Left renal cortex interstitium (tissue), 4 donors: Measurements from ENCODE around the gene GRWD1. TPM values are rescaled to one million over a fixed set of nuclear protein-coding genes. Genes with fewer than 3 reads are reported as not detected.

Experiments used
- DNase-seq, 4 donors: peaks; one replicate each; pipeline ENCODE4 v3.0.0-alpha.2; 2013; ENCODE audit warnings: low read depth in 4 of 4, low spot score in 2 of 4, missing footprints in 1 of 4
- polyA plus RNA-seq, 4 donors: library from polyadenylated mRNA; unstranded; fragments of 120-200 nt; gene quantifications; one replicate each; pipeline ENCODE4 v1.2.1, GENCODE V29; 2013; ENCODE audit not compliant: insufficient read length in 4 of 4

Gene GRWD1
- polyA plus RNA-seq, 4 donors, result 22.9 to 33.0 (median 27.9) TPM

DNA sequence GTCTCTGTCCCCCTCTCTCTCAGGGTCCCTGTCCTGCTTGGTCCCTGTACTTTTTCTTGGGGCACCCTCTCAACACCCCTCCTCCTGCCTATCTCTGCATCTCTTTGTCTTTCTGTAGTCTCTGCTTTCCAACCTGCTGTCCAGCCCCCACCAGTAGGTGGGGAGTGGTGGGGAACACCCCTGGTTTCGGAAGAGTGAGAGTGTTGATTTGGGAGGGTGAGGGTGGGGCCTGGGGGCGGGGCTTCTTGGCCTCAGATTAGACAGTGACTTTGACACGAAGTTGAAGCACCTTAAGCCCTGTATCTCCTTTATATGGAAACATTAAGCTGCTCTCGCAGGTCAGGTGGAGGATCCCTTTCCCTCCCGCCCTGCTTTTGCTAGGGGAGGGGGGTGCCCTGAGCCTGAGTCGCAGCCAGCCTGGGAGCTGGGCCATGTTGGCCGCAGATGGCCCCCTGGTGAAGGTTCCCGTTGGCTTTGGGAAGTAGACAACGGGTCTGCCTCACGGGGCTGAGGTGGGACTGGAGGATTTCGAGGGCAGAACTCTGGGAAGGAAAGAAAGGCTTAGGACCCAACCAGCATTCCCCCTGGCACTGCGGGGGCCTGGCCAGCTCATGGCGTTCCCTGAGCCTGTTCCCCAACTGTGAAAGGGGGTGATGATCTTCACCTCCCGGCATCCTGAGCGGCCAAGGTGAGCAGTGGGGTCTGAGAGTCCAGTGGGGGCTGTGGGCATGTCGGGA, 9.6 kb downstream of the GRWD1 start, which contains the start of gene KCNJ14:
Gene KCNJ14, plus strand, starts transcription at position 404 of the 737 bp plus-strand sequence. CDS start 6,151 bp downstream, outside the sequence.
- no peak for DNase-seq

DNA sequence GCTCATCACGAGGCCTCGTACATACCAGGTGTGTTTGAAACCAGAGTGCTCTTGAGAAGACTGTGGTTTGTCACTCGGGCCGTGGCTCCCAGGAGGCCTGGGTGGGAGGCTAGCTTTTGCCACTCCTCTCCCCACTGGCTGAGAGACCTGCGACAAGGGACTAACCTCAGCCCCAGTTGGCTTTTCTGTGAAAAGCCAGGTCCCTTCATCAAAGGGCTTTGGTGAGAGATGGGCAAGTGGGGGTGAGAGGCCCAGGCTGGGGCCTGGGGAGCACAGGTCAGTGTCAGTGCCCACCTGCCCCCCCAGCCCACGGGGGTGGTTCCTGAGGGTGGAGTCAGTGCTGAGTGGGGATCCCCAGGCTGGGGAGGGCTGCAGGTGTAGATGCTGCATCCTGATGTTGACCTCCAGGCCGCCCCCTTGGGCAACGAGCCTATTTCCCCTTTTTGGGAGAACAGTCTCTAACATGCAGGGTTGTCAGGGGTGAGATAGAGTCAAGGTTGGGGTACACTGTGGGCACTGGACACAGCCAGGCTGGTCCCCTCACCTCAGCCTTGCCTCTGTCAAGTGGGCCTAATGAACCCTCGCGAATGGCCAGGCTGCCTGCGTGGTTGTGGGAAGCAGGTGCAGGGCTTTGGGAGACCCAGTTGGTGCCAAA, 10.3 kb downstream of the GRWD1 start:
- DNase-seq, result no peak

DNA sequence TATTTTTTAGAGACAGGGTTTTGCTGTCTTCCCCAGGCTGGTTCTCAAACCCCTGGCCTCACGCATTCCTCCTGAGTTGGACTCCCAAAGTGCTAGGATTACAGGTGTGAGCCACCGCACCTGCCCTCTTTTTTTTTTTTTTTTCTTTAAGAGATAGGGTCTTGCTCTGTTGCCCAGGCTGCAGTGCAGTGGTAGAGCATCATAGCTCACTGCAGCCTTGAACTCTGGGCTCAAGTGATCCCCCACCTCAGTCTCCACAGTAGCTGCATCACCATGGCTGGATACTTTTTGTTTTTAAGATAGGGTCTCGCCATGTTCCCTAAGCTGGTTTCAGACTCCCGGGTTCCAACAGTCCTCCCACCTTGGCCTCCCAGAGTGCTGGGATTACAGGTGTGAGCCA, 11.1 kb downstream of the GRWD1 start:
- DNase-seq, result no peak

DNA sequence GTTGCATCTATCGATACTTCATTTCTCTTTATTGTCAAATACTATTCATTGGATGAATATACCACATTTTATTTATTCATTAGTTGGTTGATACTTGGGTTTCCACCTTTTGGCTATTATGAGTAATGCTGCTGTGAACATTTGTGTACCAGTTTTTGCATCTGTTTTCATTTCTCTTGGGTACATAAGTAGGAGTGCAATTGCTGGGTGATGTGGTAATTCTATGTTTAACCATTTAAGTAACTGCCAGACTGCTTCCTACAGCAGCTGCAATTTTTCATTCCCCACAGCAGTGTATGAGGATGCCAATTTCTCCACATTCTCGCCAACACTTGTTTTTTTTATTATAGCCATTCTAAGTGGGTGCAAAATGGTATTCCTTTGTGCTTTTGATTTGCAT, 12.2 kb downstream of the GRWD1 start:
- no peak for DNase-seq

DNA sequence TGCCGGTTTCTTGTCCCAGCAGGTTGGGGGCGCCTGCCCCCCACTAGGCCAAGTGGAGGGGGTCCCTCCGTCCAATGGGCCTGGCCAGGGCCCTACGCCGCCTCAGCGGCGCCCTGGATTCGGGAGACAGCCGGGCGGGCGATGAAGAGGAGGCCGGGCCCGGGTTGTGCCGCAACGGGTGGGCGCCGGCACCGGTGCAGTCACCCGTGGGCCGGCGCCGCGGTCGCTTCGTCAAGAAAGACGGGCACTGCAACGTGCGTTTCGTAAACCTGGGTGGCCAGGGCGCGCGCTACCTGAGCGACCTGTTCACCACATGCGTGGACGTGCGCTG, 15.8 kb downstream of the GRWD1 start:
- no peak for DNase-seq

DNA sequence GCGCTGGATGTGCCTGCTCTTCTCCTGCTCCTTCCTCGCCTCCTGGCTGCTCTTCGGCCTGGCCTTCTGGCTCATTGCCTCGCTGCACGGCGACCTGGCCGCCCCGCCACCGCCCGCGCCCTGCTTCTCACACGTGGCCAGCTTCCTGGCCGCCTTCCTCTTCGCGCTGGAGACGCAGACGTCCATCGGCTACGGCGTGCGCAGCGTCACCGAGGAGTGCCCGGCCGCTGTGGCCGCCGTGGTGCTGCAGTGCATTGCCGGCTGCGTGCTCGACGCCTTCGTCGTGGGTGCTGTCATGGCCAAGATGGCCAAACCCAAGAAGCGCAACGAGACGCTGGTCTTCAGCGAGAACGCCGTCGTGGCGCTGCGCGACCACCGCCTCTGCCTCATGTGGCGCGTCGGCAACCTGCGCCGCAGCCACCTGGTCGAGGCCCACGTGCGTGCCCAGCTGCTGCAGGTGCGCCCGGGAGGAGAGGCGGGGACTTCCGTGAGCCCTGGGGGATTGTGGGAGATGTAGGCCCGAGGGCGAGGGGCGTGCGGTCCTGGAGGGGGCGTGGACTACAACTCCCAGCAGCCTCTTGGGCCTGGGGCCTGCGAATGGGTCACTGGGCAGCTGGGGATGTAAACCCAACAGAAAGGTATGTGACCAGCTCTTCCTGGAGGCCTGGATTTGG, 16.3 kb downstream of the GRWD1 start:
- no peak for DNase-seq

DNA sequence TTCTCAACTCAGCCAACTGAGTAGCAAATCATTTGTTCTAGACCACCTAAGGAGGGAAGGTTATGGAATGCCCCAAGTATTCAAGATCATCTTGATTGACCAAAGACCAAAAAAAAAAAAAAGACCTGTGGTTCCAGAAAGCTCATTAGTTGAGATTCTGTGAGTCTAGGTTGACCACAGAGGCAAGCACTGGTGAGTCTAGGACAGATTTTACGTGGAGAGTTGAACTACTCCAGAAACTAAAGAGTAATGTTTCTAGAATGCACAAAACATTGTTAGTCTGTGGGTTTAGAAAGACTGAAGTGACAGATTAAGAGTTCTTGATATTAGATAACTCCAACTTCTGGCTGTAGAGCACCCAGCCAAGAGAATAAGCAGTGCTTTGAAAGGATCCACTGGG, 19.4 kb downstream of the GRWD1 start:
- no peak for DNase-seq

DNA sequence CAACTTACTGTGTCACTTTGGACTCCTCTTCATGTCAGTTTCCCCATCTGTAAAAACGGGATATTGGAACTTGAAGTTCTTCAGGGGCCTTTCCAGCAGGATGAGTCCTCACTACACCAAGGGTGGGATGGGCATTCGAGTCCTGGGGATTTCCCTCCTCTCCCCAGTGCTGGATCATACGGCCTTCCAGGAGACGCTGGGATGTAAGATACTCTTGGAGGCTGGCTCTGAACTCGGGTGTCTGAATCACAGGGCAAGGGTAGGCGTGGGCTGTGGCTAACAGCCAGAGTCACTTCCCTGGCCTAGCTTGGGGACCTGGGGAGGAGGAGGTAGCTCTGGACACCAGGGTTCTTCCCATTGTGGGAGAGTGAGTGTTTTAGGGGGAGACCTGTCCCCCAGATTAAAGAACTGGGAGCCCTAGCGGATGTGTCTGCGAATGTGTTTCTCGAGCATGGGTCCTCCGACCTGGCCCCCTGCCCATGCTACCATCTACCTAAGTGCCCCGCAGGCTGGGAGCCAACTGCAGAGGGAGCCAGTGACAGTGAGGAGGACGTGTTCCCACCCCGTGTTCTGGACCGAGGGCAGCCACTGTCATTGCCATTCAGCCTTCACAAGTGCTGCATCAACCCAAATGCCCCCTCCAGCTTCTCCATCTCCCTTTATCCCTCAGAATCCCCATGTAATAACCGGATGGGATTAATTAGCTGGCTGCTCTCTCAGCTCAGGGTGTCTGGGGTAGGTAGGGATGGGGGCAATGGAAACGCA, 21.0 kb downstream of the GRWD1 start:
- no peak for DNase-seq

DNA sequence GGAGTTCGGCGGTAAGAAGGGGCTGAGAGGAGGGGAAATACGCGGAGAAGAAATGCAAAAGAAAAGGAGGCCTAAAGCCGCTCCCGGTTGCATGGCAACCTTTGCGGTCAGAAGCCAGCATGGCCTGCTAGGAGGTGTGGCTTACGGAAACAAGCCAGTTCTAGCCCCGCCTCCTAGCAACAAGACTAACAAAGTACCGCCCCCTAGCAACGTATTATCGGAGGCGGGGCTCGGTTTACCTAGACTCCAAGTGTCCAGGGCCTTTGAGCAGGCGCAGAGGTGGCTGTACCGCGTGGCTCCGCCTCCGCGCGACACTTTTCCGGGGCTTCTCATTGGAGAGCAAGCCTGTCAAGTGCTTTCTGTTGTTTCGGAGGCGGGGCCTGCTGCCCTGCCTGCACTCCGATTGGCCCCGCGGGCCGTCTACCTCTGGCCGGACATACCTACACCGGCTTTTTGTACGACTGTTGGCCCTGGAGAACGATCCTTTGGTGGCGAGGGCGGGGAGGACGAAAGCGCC, 23.0 kb downstream of the GRWD1 start:
- peak; percentile 100 for DNase-seq

DNA sequence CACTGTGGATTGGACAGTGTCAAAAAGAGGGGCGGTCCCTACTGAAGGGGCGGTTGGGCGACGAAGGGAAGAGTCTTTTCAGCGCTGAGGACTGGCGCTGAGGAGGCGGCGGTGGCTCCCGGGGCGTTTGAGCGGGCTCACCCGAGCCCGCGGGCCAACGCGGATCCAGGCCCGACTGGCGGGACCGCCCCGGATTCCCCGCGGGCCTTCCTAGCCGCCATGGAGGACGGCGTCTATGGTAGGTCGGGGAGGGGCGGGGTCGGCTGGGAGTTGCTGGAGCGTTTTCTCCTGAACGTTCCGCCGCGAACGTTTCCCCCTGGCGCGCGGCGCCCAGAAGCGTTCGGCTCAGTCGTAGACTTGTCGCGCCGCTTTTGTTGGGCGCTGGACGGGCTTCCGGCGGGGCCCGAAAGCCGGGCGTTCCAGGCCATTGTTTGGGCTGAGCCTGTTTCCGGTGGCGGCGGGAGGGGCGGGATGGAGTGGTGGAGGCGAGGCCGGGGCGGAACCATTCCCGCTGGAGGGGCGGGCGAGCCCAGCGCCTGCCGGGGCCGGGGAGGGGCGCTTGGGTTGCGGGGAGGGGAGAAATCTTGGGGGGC, 23.6 kb downstream of the GRWD1 start, which contains the start of gene CYTH2:
Gene CYTH2, plus strand, starts transcription at position 81 of the 593 bp plus-strand sequence. Its CDS starts 139 bp downstream, at position 220.
- no peak for DNase-seq

DNA sequence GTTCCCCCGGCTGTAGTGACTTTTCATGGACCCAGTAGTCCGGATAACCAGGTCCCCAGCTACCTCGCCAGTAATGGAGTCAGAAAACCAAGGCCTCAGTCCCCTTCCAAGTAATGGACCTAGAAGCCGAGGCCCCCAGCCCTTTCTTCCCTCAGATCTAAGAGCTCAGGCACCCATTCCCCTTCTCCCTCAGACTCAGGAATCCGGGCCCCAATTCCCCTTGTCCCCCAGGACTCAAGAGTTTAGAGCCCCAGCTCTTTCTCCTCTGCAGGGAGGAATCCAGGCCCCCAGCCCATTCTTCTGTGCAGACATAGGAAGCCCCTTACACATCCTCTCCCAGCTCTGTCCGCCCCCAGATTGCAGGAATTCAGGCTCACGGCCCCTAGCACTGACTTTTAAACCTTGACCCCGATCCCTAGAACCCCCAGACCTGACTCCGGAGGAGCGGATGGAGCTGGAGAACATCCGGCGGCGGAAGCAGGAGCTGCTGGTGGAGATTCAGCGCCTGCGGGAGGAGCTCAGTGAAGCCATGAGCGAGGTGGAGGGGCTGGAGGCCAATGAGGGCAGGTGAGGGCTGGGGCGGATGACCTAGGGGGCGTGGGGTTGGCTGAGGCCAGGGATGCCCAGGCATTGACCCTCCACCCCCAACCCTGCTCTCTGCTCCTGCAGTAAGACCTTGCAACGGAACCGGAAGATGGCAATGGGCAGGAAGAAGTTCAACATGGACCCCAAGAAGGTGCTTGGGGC, 24.3 kb downstream of the GRWD1 start:
- no peak for DNase-seq

DNA sequence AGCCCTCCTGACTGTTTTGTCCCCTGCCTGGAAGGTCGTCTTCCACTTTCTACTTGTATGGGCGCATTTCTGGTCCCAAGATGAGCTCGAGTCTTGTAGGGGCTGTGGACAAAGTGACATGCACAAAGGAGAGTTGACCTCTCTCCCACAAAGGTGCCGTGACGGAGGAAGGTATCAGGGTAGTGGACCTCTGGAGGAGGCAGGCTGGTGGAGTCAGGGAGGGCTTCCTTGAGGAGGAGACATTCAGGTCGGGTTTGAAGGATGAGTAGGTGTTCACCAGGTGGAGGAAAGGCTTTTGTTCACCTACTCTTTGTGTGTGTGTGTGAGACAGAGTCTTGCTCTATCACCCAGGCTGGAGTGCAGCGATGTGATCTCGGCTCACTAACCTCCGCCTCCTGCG, 25.1 kb downstream of the GRWD1 start:
- DNase-seq, result no peak

DNA sequence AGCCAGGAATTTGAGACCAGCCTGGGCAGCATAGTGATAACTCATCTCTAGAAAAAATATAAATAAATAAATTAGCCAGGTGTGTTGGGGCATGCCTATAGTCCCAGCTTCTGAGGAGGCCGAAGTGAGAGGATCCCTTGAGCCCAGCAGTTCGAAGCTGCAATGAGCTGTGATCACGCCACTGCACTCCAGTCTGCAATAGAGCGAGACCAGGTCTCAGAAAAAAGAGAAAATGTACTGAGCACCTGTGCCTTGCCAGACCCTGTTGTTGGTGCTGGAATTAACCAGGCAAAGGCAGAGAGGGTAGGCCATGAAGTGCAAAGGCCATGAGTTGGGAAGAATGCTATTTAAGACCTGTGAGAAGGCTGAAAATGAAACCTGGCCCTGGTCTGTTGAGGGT, 26.1 kb downstream of the GRWD1 start:
- DNase-seq, result no peak

DNA sequence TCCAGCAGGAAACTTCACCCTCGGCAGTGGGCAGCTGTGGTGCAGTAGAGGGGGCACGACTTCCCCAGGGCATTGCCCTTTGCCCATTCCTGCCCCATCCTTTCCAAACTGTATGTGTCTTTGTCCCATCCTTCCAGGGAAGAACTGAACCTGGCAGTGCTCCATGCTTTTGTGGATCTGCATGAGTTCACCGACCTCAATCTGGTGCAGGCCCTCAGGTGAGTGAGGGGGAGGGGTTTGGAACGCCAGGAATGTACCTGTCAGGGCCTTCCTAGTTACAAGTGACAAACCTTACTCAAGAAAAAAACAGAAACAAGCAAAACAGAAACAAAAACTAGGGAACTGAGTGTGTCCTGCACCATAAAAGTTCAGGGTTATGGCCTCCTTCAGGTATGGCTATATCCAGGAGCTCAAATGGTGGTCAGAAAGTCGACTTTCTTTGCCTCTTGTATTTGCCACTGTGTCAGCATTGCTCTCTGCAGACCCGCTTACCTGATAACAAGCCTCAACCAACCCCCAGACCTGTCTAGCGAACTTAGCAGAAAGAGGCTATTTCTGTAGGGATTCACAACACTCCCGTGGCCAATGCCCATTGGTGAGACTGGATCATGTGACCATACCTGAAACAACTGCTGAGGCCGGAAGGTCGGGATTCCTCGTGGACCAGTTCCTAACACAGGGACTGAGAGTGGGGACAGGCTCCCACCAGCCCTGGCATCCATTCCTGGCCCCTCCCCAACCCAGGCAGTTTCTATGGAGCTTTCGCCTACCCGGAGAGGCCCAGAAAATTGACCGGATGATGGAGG, 27.6 kb downstream of the GRWD1 start:
- DNase-seq, result no peak

DNA sequence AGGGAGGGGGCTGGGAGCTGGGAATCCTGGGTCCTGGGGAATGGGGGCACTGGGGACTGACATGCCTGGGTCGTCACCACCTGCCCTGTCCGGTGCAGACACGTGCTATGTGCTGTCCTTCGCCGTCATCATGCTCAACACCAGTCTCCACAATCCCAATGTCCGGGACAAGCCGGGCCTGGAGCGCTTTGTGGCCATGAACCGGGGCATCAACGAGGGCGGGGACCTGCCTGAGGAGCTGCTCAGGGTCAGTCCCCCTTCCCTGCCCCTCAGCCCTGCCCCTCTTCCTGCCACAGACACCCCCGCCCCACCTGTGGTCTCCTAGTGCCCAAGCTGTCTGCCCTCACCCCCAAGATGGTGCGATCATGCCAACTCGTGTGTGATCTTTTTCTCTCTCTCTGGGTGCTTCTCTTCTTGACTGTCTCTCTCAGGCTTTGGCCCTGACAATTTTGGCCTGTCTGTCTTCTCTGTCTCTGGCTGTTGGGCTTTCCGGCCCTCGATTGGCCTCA, 28.4 kb downstream of the GRWD1 start:
- no peak for DNase-seq

DNA sequence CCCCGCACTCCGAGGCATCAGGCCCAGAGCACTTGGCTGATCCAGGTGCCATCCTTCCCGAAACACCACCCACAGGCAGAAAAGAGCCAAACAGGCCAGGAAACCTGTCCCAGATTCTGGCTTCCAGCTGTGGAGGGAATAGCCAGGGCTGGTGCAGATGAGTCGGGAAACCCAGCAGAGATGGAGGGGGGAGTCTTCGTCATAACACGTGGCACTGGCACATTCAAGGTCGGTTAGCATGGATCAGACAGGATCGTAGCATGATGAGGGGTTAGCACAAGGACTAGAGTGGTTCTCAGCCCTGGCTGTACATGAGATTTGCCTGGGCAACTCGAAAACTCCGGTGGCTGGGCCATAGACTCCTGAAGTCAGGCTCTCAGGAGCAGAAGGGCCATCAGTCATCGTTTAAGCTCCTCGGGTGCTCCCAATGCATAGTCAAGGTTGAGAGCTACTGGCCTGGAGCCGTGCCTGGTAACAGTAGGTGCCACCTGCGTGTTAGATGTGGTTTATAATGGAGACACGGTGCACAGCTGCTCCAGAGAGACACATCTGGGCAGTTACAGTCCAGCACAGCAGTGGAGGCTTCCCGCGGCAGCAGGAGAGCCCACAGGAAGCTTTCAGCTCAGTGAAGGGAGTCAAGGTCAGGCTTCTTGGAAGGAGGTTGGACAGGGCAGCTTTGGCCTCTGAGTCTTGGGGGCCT, 29.7 kb downstream of the GRWD1 start:
- no peak for DNase-seq

DNA sequence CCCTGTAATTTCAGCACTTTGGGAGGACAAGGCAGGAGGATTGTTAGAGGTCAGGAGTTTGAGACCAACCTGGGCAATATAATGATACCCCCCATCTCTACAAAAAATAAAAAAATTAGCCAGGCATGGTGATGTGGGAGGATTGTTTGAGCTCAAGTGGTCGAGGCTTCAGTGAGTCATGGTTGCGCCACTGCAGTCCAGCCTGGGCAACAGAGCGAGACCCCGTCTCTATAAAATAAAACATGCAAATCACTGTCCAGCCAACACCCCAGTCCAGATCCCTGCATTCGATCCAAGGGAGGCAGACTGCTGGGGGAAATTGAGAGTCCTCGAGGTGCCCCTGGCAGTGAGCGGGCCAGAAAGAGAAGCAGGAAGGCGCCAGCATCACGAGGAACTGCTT, 30.4 kb downstream of the GRWD1 start:
- DNase-seq, result no peak

DNA sequence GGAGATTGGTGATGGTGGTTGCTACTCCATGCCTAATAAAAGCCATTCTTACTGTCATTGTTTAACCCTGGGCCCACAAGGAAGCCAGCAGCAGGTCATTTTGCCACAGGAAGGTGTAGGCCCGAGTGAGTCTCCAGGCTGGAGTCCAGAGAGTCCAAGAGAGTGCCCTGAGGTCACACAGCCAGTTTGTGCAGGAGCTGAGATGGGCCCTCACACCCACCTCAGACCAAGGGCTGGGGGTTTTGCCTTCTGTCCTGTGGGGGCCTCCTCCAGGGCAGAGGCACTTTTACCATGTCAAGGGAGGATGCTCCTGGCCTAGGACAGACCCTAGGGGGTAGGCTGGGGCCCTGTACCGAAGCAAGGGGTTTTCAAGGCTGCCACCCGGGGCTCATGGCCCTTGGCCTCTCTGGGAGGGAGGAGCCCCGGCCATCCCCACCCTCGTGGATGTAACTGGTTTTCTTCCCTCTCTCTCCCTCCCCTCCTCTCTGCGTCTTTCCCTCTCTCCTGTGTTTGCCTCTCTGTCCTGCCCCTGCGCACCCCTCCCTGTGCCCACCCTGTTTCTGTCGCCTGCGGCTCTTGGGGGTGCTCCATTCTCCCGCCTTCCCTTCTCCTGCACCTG, 31.4 kb downstream of the GRWD1 start:
- no peak for DNase-seq
